ENCODE results near the gene ACAP2. TPM values are rescaled to one million over a fixed set of nuclear protein-coding genes. Genes with fewer than 3 reads are reported as not detected.
"Not testable (repeated sequence)": the region's sequence is repeated elsewhere in the genome, so short reads cannot be mapped to it uniquely, and the experiment has no call there.

ACAP2 gene
- total and polyA plus RNA-seq, 12 donors: 4.5 to 54.3 (median 29.8) TPM

DNA sequence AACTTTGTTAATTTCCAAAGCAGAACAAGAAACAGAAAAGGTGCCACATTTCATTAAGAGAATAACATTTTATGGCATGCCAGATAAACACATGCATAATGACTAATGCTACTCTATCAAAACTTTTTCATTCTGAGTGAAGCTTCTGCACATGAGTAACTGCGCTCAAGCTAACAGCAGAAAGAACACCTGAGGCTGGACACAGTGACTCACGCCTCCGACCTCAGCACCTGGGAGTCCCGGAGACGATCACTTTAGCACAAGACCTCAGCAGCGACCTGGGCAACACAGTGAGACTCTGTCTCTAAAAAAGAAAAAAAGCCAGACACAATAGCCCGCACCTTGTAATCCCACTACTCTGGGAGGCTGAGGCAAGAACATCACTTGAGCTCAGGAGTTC is 70.6 kb downstream of the ACAP2 start:
- TF ChIP-seq POLR2A (IDR thresholded peaks at IDR 0.05): no peak
- no peak for TF ChIP-seq CTCF (IDR thresholded peaks at IDR 0.05)
- WGBS, 4 donors: 96 to 100% (median 98%) methylated on average over 6 to 7 of the region's 7 CpGs
- Histone ChIP-seq H3K9me3 (replicated peaks in 1 of 3) (no peaks in the 10 kb centered on the region), H3K27ac (no peak overlapping the region), H3K4me1 (replicated peaks in 1 of 2) (no peaks in the 10 kb centered on the region), H3K36me3 (replicated peaks in 1 of 2) (peaks cover 0 to 7% of the 10 kb centered on the region in 2 donors), H3K27me3 (no peaks in the 10 kb centered on the region), H3K4me3 (no peak overlapping the region)
- DNase-seq: no peak
- intact Hi-C loops (cut with DNase I): no loop called here

DNA sequence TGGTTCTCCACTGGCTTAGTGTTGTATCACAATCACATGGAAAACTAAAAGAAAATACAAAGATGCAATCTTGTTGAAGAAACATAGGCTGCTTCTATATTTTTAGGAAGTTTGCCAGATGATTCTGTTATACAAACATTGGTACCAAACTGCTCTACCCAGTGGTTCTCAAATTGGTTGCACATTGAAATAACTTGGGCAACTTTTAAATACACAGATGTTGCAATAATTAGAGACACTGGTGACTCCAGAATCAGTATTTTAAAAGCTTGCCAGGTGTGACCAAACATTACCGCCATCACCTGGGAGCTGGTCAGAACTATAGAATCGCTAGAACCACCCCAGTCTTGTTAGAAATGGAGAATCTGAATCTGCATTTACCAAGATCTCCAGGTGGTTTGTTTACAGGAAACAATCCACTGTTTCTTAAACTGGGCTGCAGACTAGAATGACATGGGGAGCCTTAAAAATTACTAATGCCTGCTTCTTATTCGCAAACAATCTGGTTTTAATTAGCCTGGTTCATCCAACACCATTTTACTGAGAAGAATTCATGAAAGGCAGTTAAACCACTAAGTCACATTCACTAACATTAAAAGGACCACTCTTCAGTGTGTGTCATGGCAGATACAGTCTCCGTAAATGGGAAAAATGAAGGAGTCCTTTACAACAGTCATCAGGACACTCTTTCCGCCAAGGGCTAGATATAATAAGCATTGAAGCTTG is 76.5 kb downstream of the ACAP2 start:
- 96 to 100% (median 97%) methylated on average over 5 of the region's 5 CpGs for WGBS, 4 donors
- Histone ChIP-seq H3K36me3 (replicated peaks in 1 of 2) (no peaks in the 10 kb centered on the region), H3K9me3 (replicated peaks in 1 of 3) (no peaks in the 10 kb centered on the region), H3K4me3 (no peak overlapping the region), H3K27me3 (no peaks in the 10 kb centered on the region), H3K27ac (no peak overlapping the region), H3K4me1 (replicated peaks in 1 of 2) (no peaks in the 10 kb centered on the region)
- no peak for TF ChIP-seq CTCF (IDR thresholded peaks at IDR 0.05)
- no peak for TF ChIP-seq POLR2A (IDR thresholded peaks at IDR 0.05)
- intact Hi-C loops (cut with DNase I): no loop called here
- DNase-seq: no peak

- Histone ChIP-seq H3K36me3 (replicated peaks in 1 of 2) (no peaks in the 10 kb centered on the region), H3K27ac (no peak overlapping the region), H3K4me1 (replicated peaks in 1 of 2) (no peaks in the 10 kb centered on the region), H3K4me3 (no peak overlapping the region), H3K27me3 (no peaks in the 10 kb centered on the region), H3K9me3 (replicated peaks in 1 of 3) (no peaks in the 10 kb centered on the region)
- no peak for DNase-seq
- WGBS, 4 donors: 82 to 93% (median 88%) methylated on average over 2 of the region's 2 CpGs
- TF ChIP-seq POLR2A (IDR thresholded peaks at IDR 0.05) (no peak), CTCF (IDR thresholded peaks at IDR 0.05) (no peak)
- intact Hi-C loops (cut with DNase I): no loop called here
Observed at GRCh38 chr3:195365371-195365770, 77.4 kb downstream of the ACAP2 start.

DNA sequence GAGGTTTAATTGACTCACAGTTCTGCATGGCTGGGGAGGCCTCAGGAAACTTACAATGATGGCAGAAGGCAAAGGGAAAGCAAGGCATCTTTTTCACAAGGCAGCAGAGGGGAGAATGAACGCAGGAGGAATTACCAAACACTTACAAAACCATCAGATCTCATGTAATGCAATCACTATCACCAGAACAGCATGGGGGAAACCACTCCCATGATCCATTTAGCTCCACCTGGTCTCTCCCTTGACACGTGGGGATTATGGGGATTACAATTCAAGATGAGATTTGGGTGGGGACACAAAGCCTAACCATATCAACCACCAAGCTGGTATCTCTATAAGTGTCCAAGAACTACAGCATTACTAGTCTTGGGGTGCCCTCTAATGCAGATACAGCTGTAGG is 85.0 kb downstream of the ACAP2 start:
- DNase-seq; H3K36me3 ChIP-seq (replicated peaks in 1 of 2); H3K27ac ChIP-seq; H3K27me3 ChIP-seq; H3K9me3 ChIP-seq (replicated peaks in 1 of 3); H3K4me3 ChIP-seq; intact Hi-C loops (cut with DNase I): not testable (repeated sequence)
- WGBS, 4 donors: 86 to 92% (median 88%) methylated on average over 2 of the region's 2 CpGs
- H3K4me1 ChIP-seq (replicated peaks in 1 of 2): peaks cover 4 to 11% of the 10 kb centered on the region in 2 donors
